Measurements from ENCODE around the gene SLC25A47. TPM values are rescaled to one million over a fixed set of nuclear protein-coding genes. Genes with fewer than 3 reads are reported as not detected.
A peak's percentile ranks its signal among the peaks of the same experiment; 100 is the strongest.
"Not testable (repeated sequence)": the region's sequence is repeated elsewhere in the genome, so short reads cannot be mapped to it uniquely, and the experiment has no call there.

Gene SLC25A47
- total RNA-seq, 2 donors from 2014 or later = not detected

DNA sequence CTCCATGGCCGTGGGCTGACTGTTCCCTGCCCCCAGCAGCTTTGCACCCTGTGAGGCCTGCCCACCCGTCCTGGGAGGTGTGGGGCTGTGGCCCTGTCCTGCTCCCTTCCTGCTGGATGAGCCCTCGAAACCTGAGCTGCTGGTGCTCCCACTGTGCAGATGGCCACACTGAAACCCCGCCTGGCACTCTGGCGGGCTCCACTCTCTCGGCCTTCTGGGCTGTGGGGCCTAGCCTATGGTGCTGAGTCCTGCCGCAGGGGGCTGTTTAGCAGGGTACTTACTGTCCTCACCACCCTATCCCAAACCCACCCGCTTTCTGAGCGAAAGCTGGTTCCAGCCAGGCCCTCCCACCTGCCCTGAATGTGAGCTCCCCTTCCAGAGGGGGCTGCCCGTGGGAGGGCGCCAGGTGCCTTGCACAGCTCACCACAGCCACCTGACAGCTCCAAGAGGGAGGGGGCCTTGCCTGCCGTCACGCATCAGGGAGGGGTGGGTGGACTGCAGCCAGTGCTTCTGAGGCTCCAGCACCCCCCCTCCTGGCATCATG is 7.3 kb downstream of the SLC25A47 start:
- ATAC-seq (no peak), DNase-seq (no peak)
- Mint-ChIP-seq H3K27ac (no peak overlapping the region), H3K27me3 (no peaks in the 10 kb centered on the region), H3K4me3 (no peak overlapping the region), H3K36me3 (ENCODE audit: low read depth) (no peaks in the 10 kb centered on the region), H3K4me1 (no peaks in the 10 kb centered on the region)
- H3K9me3 ChIP-seq (ENCODE audit: control insufficient read depth, low read length, poor library complexity, severe bottlenecking) = no peaks in the 10 kb centered on the region

DNA sequence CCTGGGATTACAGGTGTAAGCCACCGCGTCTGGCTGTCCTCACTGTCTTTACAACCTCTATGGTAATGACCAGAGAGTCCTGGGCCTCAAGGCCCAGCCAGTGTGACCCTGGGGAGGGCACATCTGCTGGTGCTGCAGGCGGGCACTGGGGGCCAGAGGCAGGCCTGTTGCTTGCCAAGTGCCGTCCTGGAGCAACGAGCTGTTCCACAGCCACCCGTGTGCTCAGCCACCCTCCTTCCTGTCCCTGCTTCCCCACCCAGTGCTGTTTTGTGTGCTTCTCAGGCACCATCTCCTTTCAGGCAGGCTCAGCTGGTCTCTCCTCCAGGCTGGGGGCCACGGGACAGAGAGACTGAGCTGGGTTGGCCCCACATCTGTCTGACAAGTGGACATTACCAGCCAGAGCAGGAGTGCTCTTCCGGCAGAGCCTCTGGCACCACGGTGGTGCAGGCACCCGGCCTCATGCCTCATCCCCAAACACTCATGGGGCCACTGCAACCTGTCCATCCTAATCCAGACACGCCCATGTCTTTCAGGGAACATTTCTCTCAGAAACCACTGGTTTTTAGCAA is 9.0 kb downstream of the SLC25A47 start:
- no peak overlapping the region for H3K27ac Mint-ChIP-seq

DNA sequence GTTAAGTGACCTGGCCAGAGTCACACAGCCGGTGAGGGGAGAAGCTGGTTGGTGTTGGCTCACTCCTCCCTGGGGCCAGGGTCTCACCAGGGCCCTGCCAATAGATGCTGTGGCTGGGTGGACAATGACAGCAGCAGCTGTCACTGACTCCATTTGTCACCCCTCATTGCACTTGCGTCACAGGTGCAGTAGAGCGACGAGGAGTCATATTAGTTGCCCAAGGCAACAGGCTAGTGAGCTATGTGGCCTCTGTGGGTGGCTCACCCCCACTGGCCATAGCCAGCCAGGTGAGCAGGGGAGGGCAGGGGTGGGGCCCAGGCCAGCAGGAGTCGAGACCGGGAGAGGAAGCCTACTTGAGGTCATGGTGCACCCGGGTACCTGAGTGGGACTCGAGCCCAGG is 9.7 kb downstream of the SLC25A47 start:
- no peak overlapping the region for H3K4me3 Mint-ChIP-seq
- H3K36me3 Mint-ChIP-seq (ENCODE audit: low read depth) = no peaks in the 10 kb centered on the region
- H3K27me3 Mint-ChIP-seq = no peaks in the 10 kb centered on the region
- H3K9me3 ChIP-seq (ENCODE audit: control insufficient read depth, low read length, poor library complexity, severe bottlenecking) = no peaks in the 10 kb centered on the region
- no peak overlapping the region for H3K27ac Mint-ChIP-seq
- peaks cover 2% of the 10 kb centered on the region for H3K4me1 Mint-ChIP-seq
- DNase-seq (no peak), ATAC-seq (peak; percentile 16)

More for the DNA sequence above, 9.0 kb downstream of the SLC25A47 start:
- no peak for DNase-seq
- Mint-ChIP-seq H3K4me1 (peaks cover 2% of the 10 kb centered on the region), H3K36me3 (ENCODE audit: low read depth) (no peaks in the 10 kb centered on the region), H3K27me3 (no peaks in the 10 kb centered on the region), H3K4me3 (no peak overlapping the region)
- no peak for ATAC-seq
- H3K9me3 ChIP-seq (ENCODE audit: control insufficient read depth, low read length, poor library complexity, severe bottlenecking) = no peaks in the 10 kb centered on the region

DNA sequence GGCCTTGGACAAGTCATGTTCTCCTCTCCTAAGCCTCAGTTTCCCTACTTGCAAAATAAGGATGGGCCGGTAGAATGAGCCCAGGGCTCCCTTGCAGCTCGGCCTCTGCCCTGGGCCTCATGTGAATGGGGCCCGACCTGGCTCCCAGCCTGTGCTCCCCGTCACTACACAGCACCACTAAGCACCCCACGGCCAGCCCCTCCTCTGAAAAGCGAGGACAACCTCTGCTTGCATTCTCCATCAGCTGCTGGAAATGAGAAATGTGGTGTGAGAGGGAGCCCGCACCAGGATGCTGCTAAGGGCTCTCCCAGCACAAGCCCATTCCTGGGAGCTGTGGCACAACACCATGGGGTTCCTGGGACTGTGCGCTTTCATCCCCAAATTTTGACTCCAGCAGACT is 10.2 kb downstream of the SLC25A47 start:
- H3K27ac Mint-ChIP-seq = no peak overlapping the region
- no peaks in the 10 kb centered on the region for H3K9me3 ChIP-seq (ENCODE audit: control insufficient read depth, low read length, poor library complexity, severe bottlenecking)
- no peak for ATAC-seq
- no peak for DNase-seq
- H3K4me3 Mint-ChIP-seq = no peak overlapping the region
- H3K27me3 Mint-ChIP-seq = no peaks in the 10 kb centered on the region
- peaks cover 2% of the 10 kb centered on the region for H3K4me1 Mint-ChIP-seq
- no peaks in the 10 kb centered on the region for H3K36me3 Mint-ChIP-seq (ENCODE audit: low read depth)

DNA sequence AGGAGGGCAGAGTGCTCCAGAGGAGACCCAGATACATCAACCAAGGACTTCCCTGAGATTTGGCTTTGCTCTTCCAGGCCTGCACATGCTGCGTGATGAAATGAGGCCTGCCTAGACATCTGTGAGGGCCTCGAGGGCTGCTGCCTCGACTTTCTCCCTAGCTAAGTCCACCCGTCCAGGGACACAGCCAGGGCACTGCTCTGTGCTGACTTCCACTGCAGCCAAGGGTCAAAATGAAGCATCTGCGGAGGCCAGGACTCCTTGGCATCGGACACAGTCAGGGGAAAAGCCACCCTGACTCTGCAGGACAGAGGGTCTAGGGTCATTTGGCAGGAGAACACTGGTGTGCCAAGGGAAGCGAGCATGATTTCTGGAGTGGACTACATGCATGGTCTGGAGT is 10.7 kb downstream of the SLC25A47 start:
- Mint-ChIP-seq H3K36me3 (ENCODE audit: low read depth) (no peaks in the 10 kb centered on the region), H3K4me3 (no peak overlapping the region), H3K27me3 (no peaks in the 10 kb centered on the region), H3K4me1 (peaks cover 2% of the 10 kb centered on the region), H3K27ac (no peak overlapping the region)
- H3K9me3 ChIP-seq (ENCODE audit: control insufficient read depth, low read length, poor library complexity, severe bottlenecking) = no peaks in the 10 kb centered on the region
- no peak for ATAC-seq
- DNase-seq = no peak

DNA sequence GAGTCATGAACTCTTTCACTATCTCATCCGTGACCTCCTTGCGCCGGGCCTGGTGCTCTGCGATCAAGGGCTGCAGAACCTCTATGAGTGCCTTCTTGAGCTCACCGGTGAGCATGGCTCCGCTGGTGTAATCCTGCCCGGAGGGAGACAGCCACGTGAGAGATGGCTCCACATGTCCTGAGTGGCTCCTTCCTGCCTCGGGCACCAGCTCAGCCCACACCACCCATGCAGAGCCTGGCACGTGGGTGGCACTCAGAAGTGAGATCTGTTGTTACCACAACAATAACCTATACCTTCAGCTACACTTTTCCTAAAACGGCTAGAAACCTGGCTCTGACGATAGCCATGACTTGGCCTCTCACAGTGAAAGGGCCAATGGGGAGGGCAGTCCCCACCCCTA is 11.8 kb downstream of the SLC25A47 start:
- Mint-ChIP-seq H3K27me3 (no peaks in the 10 kb centered on the region), H3K36me3 (ENCODE audit: low read depth) (no peaks in the 10 kb centered on the region), H3K4me1 (peaks cover 2% of the 10 kb centered on the region), H3K27ac (no peak overlapping the region), H3K4me3 (no peak overlapping the region)
- ATAC-seq (no peak), DNase-seq (no peak)
- H3K9me3 ChIP-seq (ENCODE audit: control insufficient read depth, low read length, poor library complexity, severe bottlenecking) = no peaks in the 10 kb centered on the region

DNA sequence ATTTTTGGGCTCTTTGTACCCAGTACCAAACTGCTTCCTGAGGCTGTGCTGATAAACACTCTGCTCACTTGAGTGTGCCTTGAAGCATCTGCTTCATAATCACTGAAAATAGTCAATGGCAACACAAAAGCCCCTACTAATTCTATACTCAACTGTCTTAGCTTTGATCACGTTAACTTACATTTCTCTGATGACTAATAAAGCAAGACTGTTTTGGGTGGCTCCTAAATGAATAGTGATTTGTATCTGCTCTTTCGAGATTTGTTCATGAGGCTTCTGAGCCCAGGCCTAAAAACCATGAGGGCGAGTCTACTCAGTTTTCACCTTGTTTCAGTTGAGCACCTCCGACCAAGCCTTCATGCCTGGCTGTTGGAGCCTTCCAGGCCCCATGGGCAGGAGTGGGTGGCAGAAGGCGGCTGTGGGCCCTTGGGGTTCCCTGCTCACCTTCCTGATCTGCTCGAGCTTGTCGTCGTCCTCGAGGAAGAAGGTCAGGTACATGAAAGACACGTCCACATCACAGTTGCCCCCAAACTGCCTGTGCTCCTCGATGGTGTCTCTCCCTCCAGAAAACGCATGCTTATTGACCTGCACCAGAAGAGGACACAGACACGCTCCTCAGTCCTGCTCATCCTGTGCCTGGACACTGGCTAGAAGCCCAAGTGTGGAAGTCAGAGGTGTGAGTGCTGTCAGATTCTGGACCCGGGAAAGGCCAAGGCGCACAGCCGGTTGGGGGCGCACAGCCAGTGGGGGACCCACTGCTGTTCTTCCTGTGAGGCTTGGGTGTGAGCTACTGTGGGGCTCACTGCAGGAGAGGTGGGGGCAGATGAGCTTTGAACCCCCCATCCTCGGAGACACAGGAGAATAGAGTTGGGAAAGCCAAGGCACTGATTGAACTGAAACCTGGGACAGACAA is 13.7 kb downstream of the SLC25A47 start:
- Mint-ChIP-seq H3K27ac (no peak overlapping the region), H3K4me3 (no peak overlapping the region), H3K4me1 (peaks cover 7% of the 10 kb centered on the region), H3K36me3 (ENCODE audit: low read depth) (peaks cover 2% of the 10 kb centered on the region), H3K27me3 (no peaks in the 10 kb centered on the region)
- DNase-seq (no peak), ATAC-seq (no peak)
- H3K9me3 ChIP-seq (ENCODE audit: control insufficient read depth, low read length, poor library complexity, severe bottlenecking) = no peaks in the 10 kb centered on the region

DNA sequence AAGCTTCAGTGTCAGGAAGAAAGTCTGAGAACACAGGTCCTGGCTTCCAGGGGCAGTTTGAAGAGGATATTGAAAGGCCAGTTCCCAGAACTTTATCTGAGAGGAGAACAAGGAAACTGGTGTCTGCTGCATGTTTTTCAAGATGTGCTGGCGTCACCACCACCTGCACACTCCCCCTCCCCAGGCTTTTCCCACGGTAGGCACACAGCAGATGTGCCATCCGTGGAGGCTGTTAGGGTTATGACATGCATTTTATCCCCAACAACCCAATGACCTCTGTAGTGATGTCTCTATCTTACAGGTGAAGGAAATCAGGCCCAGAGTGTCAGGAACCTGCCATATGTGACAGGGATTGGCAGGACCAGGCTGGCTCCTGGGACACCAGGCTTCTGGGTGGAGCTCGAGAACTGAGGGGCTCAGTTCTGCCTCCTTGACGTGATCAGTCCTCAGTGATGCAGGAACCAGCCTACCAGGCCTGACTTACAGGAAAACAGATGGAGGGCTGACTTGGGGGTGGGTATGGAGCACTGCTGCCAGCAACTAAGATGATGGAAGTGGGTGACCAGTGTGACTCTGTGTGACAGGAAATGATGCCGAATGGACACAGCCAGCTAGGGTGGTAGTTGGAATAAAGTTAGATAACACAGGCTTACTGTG is 16.8 kb downstream of the SLC25A47 start:
- no peaks in the 10 kb centered on the region for H3K9me3 ChIP-seq (ENCODE audit: control insufficient read depth, low read length, poor library complexity, severe bottlenecking)
- DNase-seq (no peak), ATAC-seq (no peak)
- Mint-ChIP-seq H3K4me1 (peaks cover 7% of the 10 kb centered on the region), H3K4me3 (peak overlapping the region; percentile 50), H3K27me3 (no peaks in the 10 kb centered on the region), H3K36me3 (ENCODE audit: low read depth) (peaks cover 7% of the 10 kb centered on the region), H3K27ac (no peak overlapping the region)

DNA sequence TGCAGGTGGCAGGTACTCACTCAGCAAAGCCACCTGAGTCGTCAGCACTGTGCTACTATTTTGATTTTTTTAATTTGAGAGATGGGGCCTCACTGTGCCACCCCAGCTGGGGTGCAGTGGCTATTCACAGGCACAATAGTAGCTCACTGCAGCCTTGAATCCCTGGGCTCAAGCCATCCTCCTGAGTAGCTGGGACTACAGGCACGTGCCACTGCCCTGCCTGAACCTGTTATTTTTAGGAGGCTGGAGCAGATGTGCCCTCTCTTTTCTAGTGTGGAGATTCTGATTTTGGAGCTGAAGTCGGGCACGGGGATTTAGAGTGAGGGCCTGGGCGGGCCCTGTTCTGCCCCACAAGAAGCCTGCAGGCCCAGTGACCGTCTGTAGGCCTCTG is 17.3 kb downstream of the SLC25A47 start:
- Mint-ChIP-seq H3K4me3 (no peak overlapping the region), H3K36me3 (ENCODE audit: low read depth) (peaks cover 7% of the 10 kb centered on the region)
- no peak for DNase-seq

DNA sequence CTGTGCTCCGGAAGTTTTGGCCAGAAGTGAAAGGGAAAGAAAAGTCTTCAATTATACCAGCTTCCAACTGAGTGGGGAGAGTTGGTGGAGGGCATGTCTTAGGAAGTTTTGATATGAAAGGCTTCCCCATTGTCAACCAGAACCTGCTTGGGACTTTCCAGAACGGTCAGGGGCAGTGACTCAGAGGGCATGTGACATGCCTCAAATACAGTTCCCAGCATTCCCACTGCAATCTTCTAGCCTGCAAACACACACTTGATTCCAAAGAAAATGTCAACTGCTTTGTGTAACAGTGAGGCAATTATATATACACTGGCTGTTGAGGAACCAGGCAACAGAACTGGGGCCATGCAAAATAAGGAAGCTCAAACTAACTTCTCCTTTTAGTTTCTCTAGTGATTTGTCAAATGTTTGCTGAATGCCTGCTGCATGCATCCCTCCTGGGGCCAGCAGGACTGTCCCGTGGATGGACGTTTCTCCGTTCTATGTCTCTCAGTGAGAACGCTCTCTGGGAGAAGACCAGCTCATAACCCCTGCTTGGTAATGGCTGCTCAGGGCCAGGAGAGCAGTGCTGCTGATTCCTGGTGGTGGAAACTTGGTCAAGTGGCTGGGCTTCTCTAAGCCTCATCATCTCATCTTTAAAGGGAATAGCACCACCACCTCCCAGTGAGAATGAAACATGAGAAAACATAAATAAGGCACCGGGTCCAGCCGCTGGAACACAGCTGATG is 18.3 kb downstream of the SLC25A47 start:
- H3K4me1 Mint-ChIP-seq = peaks cover 7% of the 10 kb centered on the region
- peak; percentile 54 for ATAC-seq
- no peaks in the 10 kb centered on the region for H3K27me3 Mint-ChIP-seq
- no peaks in the 10 kb centered on the region for H3K9me3 ChIP-seq (ENCODE audit: control insufficient read depth, low read length, poor library complexity, severe bottlenecking)
- peaks cover 7% of the 10 kb centered on the region for H3K36me3 Mint-ChIP-seq (ENCODE audit: low read depth)
- no peak overlapping the region for H3K4me3 Mint-ChIP-seq
- H3K27ac Mint-ChIP-seq = peak overlapping the region; percentile 82
- DNase-seq = no peak

More for the DNA sequence above, 17.3 kb downstream of the SLC25A47 start:
- Mint-ChIP-seq H3K27me3 (no peaks in the 10 kb centered on the region), H3K27ac (no peak overlapping the region), H3K4me1 (peaks cover 7% of the 10 kb centered on the region)
- no peak for ATAC-seq
- H3K9me3 ChIP-seq (ENCODE audit: control insufficient read depth, low read length, poor library complexity, severe bottlenecking) = no peaks in the 10 kb centered on the region

DNA sequence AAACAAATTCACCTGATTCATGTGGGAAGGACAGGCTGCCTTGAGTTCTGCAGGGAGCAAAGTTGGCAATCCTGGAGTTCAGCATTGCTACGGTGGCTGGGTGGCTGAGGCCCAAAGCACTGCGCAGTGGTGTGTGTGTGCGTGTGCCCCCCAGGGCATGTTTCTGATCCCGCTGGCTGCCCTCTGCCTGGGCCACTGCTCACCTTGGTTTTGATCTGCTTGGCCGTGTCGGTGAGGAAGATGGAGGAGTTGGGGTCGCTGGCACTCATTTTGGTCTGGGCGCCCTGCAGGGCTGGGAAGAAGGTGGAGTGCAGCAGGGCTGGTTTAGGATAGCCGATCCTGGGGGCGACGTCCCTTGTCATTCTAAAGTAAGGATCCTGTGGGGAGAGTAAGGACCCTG is 19.1 kb downstream of the SLC25A47 start:
- H3K27ac Mint-ChIP-seq = no peak overlapping the region
- H3K36me3 Mint-ChIP-seq (ENCODE audit: low read depth) = peaks cover 7% of the 10 kb centered on the region
- ATAC-seq (no peak), DNase-seq (no peak)
- peaks cover 5% of the 10 kb centered on the region for H3K4me1 Mint-ChIP-seq
- H3K4me3 Mint-ChIP-seq = no peak overlapping the region
- no peaks in the 10 kb centered on the region for H3K27me3 Mint-ChIP-seq
- no peaks in the 10 kb centered on the region for H3K9me3 ChIP-seq (ENCODE audit: control insufficient read depth, low read length, poor library complexity, severe bottlenecking)

DNA sequence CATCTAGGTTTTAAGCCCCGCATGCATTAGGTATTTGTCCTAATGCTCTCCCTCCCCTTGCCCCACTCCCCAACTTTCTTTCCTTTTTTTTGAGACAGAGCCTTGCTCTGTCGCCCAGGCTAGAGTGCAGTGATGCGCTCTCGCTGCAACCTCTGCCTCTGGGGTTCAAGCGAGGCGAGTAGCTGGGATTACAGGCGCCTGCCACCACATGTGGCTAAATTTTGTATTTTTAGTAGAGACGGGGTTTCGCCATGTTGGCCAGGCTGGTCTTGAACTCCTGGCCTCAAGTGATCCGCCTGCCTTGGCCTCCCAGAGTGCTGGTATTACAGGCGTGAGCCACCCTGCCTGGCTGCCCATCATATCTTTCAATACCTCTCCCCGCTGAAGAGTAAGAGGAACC is 19.7 kb downstream of the SLC25A47 start:
- H3K4me3 Mint-ChIP-seq, H3K4me1 Mint-ChIP-seq, H3K27ac Mint-ChIP-seq: not testable (repeated sequence)

DNA sequence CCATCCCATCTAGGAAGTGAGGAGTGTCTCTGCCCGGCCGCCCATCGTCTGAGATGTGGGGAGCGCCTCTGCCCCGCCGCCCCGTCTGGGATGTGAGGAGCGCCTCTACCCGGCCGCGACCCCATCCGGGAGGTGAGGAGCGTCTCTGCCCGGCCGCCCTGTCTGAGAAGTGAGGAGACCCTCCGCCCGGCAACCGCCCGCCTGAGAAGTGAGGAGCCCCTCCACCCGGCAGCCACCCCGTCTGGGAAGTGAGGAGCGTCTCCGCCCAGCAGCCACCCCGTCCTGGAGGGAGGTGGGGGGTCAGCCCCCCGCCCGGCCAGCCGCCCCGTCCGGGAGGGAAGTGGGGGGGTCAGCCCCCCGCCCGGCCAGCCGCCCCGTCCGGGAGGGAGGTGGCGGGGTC is 21.5 kb downstream of the SLC25A47 start:
- ATAC-seq; H3K36me3 Mint-ChIP-seq (ENCODE audit: low read depth); H3K27ac Mint-ChIP-seq; H3K4me1 Mint-ChIP-seq; H3K27me3 Mint-ChIP-seq; H3K9me3 ChIP-seq (ENCODE audit: control insufficient read depth, low read length, poor library complexity, severe bottlenecking); H3K4me3 Mint-ChIP-seq; DNase-seq: not testable (repeated sequence)

More for the DNA sequence above, 19.7 kb downstream of the SLC25A47 start:
- not testable (repeated sequence) for ATAC-seq; H3K27me3 Mint-ChIP-seq; DNase-seq; H3K9me3 ChIP-seq (ENCODE audit: control insufficient read depth, low read length, poor library complexity, severe bottlenecking); H3K36me3 Mint-ChIP-seq (ENCODE audit: low read depth)
